ENCODE measurements around the gene CYS1.

The CYS1 gene

DNA sequence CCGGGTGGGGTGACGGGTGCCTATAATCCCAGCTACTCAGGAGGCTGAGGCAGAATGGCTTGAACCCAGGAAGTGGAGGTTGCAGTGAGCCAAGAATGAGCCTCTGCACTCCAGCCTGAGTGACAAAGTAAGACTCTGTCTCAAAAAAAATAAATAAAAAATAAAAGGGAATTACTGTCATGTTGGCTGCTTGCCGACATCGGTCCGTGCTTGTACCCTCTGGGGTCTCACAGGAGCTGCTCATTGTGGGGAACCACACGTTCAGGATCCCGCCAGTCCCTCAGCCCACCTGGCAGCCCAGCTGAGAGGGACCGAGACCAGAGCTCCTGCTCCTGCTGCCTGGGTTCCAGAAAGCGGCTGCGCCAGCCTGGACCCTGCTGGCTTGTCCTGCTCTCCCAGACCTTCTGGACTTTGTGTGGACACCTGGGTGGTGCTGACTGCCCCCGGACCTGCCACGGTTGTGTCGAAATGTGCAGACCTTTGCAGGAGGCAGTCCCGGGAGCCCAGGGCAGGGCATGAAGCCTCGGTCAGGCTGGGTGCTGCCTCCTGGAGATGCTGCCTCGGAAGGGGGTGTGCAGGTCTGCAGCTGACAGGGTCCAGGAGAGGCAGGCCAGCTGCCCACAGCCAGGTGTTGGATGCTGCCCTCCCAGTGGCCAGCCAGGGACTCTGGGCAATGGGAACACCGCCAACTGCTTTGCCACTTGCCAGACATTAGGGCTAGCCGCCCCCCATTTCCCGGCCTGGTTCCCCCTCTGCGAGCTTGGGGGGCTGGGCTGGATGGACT lies 20.5 kb downstream of the CYS1 start:
- Histone ChIP-seq H3F3A (ENCODE audit: insufficient read depth) (no peaks in the 10 kb centered on the region), H3K27ac (ENCODE audit: low read depth, low read length) (no peak overlapping the region), H3K27me3 (ENCODE audit: low read length) (no peaks in the 10 kb centered on the region), H3K9me2 (replicated peaks; ENCODE audit: insufficient read depth, low read length) (no peaks in the 10 kb centered on the region), H3K4me3 (ENCODE audit: insufficient read depth, low read length, poor library complexity, severe bottlenecking) (no peak overlapping the region), H3K36me3 (ENCODE audit: low read length) (no peaks in the 10 kb centered on the region), H3K9me3 (ENCODE audit: insufficient read depth, low read length) (no peaks in the 10 kb centered on the region), H3K79me2 (ENCODE audit: insufficient read depth, low read length) (no peaks in the 10 kb centered on the region), H3K4me2 (ENCODE audit: low read depth, low read length, poor library complexity, severe bottlenecking) (no peak overlapping the region), H4K20me1 (ENCODE audit: low read depth, low read length) (no peaks in the 10 kb centered on the region), H3K9ac (ENCODE audit: low read length) (no peak overlapping the region), H2AFZ (ENCODE audit: low read depth, low read length, severe bottlenecking) (no peak overlapping the region)
- TF ChIP-seq, protein P1, sequence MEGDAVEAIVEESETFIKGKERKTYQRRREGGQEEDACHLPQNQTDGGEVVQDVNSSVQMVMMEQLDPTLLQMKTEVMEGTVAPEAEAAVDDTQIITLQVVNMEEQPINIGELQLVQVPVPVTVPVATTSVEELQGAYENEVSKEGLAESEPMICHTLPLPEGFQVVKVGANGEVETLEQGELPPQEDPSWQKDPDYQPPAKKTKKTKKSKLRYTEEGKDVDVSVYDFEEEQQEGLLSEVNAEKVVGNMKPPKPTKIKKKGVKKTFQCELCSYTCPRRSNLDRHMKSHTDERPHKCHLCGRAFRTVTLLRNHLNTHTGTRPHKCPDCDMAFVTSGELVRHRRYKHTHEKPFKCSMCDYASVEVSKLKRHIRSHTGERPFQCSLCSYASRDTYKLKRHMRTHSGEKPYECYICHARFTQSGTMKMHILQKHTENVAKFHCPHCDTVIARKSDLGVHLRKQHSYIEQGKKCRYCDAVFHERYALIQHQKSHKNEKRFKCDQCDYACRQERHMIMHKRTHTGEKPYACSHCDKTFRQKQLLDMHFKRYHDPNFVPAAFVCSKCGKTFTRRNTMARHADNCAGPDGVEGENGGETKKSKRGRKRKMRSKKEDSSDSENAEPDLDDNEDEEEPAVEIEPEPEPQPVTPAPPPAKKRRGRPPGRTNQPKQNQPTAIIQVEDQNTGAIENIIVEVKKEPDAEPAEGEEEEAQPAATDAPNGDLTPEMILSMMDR (IDR thresholded peaks at IDR 0.05; ENCODE audit: insufficient read depth, low read length, poor library complexity, severe bottlenecking): no peak
- no peak for TF ChIP-seq EZH2phosphoT487 (conservative IDR thresholded peaks at IDR 0.05; ENCODE audit: low read length)

DNA sequence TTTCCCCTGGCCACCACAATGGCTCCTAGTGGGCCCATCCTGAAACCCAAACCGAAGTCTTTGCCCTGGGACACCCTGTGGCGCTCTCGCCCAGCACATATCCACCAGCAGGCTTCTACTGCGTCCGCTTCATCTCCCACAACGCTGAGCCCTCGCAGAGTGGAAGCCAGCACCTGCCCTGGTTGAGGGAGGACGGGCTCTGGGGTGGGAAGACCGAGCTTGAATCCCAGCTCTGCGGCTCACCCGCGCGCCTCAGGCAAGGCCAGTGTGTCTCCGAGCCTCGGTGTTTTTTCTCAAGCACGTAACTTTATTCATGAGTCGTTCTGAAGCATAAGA lies 21.2 kb downstream of the CYS1 start:
- Histone ChIP-seq H4K20me1 (ENCODE audit: low read depth, low read length) (no peaks in the 10 kb centered on the region), H3F3A (ENCODE audit: insufficient read depth) (no peaks in the 10 kb centered on the region), H3K36me3 (ENCODE audit: low read length) (no peaks in the 10 kb centered on the region), H3K27ac (ENCODE audit: low read depth, low read length) (no peak overlapping the region), H3K79me2 (ENCODE audit: insufficient read depth, low read length) (no peaks in the 10 kb centered on the region), H2AFZ (ENCODE audit: low read depth, low read length, severe bottlenecking) (no peak overlapping the region), H3K4me3 (ENCODE audit: insufficient read depth, low read length, poor library complexity, severe bottlenecking) (no peak overlapping the region), H3K4me2 (ENCODE audit: low read depth, low read length, poor library complexity, severe bottlenecking) (no peak overlapping the region), H3K27me3 (ENCODE audit: low read length) (no peaks in the 10 kb centered on the region), H3K9ac (ENCODE audit: low read length) (no peak overlapping the region), H3K9me3 (ENCODE audit: insufficient read depth, low read length) (no peaks in the 10 kb centered on the region), H3K9me2 (replicated peaks; ENCODE audit: insufficient read depth, low read length) (no peaks in the 10 kb centered on the region)
- TF ChIP-seq EZH2phosphoT487 (conservative IDR thresholded peaks at IDR 0.05; ENCODE audit: low read length): no peak
- TF ChIP-seq, protein P1 (IDR thresholded peaks at IDR 0.05; ENCODE audit: insufficient read depth, low read length, poor library complexity, severe bottlenecking): no peak

DNA sequence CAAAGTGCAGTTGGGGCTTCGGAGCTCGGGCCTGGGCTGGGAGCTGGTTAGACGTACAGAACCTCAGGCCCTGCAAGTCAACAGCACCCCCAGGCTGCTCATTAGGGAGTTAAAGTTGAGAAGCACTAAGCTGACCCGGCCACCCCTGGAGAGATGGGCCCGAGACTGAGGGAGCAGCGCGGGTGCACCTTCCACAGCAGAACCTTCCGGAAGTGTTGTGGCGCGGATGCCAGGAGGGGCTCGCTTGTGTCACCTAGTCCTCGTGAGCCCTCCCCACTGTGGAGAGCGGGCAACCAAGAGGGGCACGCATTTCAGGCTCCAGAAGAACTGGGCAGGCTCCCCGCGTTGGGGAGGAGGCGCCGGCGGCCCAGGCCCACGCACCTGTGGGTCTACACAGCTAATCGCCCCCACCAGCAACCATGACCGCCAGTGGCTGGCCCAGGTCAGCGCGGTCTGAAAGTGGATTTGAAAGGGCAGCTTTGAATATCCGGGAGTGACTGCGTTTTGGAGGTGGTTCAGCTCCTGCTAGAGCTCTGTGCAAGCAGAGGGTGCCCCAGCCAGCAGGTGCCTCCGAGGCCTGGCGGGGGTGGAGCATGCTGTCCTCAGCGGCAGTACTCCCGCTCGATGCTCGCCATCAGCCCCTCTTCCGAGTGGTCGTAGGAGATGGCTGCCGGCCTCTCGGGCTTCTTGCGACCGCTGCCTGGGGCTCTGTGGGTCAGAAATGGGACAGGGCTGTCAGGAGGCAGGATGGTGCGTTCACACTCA lies 21.8 kb downstream of the CYS1 start:
- Histone ChIP-seq H2AFZ (ENCODE audit: low read depth, low read length, severe bottlenecking) (no peak overlapping the region), H3K4me2 (ENCODE audit: low read depth, low read length, poor library complexity, severe bottlenecking) (no peak overlapping the region), H3K9ac (ENCODE audit: low read length) (no peak overlapping the region), H3K4me3 (ENCODE audit: insufficient read depth, low read length, poor library complexity, severe bottlenecking) (no peak overlapping the region), H3K9me3 (ENCODE audit: insufficient read depth, low read length) (no peaks in the 10 kb centered on the region), H3K27ac (ENCODE audit: low read depth, low read length) (no peak overlapping the region), H3F3A (ENCODE audit: insufficient read depth) (no peaks in the 10 kb centered on the region), H3K27me3 (ENCODE audit: low read length) (no peaks in the 10 kb centered on the region), H3K79me2 (ENCODE audit: insufficient read depth, low read length) (no peaks in the 10 kb centered on the region), H3K9me2 (replicated peaks; ENCODE audit: insufficient read depth, low read length) (no peaks in the 10 kb centered on the region), H4K20me1 (ENCODE audit: low read depth, low read length) (no peaks in the 10 kb centered on the region), H3K36me3 (ENCODE audit: low read length) (no peaks in the 10 kb centered on the region)
- TF ChIP-seq, protein P1 (IDR thresholded peaks at IDR 0.05; ENCODE audit: insufficient read depth, low read length, poor library complexity, severe bottlenecking): no peak
- TF ChIP-seq EZH2phosphoT487 (conservative IDR thresholded peaks at IDR 0.05; ENCODE audit: low read length): no peak
